ENCODE results near the gene EXOC4.

Gene EXOC4

DNA sequence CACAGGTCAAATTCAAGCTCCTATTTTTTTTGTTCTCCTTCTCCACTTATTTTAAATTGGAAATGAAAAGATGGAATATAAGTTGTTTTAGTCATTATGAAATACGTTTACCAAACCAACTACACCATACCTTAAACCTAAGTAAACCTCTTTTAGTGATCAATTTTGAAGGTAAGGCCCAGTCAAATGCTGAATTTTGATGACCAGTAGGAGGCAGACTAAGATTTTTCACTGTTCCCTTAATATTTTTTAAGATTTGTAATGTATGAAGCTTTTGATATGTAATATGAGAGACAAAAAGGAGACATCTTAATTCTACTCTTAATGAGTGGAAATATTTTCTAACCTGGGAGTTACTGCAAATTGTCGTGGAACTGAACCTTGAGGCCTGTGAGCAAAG, 311.6 kb downstream of the EXOC4 start:
- no peaks in the 10 kb centered on the region for H4K20me1 ChIP-seq (ENCODE audit: control insufficient read depth, insufficient read depth, low read depth, low read length)
- no peak overlapping the region for H3K4me2 ChIP-seq (ENCODE audit: low read length)
- H3K9me3 ChIP-seq (ENCODE audit: control insufficient read depth, insufficient read depth, low read length): no peaks in the 10 kb centered on the region
- H3K4me1 ChIP-seq (ENCODE audit: control insufficient read depth, low read length): no peaks in the 10 kb centered on the region
- H3K27me3 ChIP-seq (ENCODE audit: control insufficient read depth, low read length): no peaks in the 10 kb centered on the region
- no peak overlapping the region for H3K27ac ChIP-seq (ENCODE audit: low read depth, low read length)
- no peaks in the 10 kb centered on the region for H3K9me2 ChIP-seq (replicated peaks; ENCODE audit: control insufficient read depth, low read length)
- H3K36me3 ChIP-seq (ENCODE audit: control insufficient read depth, low read length): no peaks in the 10 kb centered on the region
- no peaks in the 10 kb centered on the region for H3F3A ChIP-seq (ENCODE audit: control insufficient read depth, insufficient read depth)
- H3K4me3 ChIP-seq (ENCODE audit: low read length): no peak overlapping the region
- TF ChIP-seq, protein P1, sequence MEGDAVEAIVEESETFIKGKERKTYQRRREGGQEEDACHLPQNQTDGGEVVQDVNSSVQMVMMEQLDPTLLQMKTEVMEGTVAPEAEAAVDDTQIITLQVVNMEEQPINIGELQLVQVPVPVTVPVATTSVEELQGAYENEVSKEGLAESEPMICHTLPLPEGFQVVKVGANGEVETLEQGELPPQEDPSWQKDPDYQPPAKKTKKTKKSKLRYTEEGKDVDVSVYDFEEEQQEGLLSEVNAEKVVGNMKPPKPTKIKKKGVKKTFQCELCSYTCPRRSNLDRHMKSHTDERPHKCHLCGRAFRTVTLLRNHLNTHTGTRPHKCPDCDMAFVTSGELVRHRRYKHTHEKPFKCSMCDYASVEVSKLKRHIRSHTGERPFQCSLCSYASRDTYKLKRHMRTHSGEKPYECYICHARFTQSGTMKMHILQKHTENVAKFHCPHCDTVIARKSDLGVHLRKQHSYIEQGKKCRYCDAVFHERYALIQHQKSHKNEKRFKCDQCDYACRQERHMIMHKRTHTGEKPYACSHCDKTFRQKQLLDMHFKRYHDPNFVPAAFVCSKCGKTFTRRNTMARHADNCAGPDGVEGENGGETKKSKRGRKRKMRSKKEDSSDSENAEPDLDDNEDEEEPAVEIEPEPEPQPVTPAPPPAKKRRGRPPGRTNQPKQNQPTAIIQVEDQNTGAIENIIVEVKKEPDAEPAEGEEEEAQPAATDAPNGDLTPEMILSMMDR (IDR thresholded peaks at IDR 0.05; ENCODE audit: low read depth, low read length, poor library complexity, severe bottlenecking): peak; percentile 34
- no peak for TF ChIP-seq EZH2phosphoT487 (IDR thresholded peaks at IDR 0.05; ENCODE audit: borderline replicate concordance, low read length)
- no peaks in the 10 kb centered on the region for H3K79me2 ChIP-seq (ENCODE audit: control insufficient read depth, low read length)

DNA sequence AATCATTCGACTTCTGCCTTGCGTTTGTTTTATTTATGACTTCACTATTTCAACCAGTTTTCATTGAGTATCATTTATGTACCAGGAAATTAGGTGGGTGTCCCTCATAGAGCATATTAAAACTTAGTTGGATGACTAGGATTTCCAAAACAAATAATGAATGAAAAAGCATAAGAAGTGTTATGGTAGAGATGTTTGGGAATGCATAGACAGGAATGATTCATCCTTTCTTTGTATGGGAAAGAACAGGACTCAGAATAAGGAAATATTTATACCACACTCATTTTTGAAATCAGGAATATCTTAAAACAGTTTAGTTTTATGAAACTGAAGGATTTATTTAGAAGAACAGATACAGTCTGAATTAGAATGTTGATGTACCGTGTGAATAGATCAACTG, 315.7 kb downstream of the EXOC4 start:
- H4K20me1 ChIP-seq (ENCODE audit: control insufficient read depth, insufficient read depth, low read depth, low read length): no peaks in the 10 kb centered on the region
- no peak overlapping the region for H3K4me3 ChIP-seq (ENCODE audit: low read length)
- no peaks in the 10 kb centered on the region for H3F3A ChIP-seq (ENCODE audit: control insufficient read depth, insufficient read depth)
- no peaks in the 10 kb centered on the region for H3K9me3 ChIP-seq (ENCODE audit: control insufficient read depth, insufficient read depth, low read length)
- H3K27me3 ChIP-seq (ENCODE audit: control insufficient read depth, low read length): no peaks in the 10 kb centered on the region
- no peaks in the 10 kb centered on the region for H3K36me3 ChIP-seq (ENCODE audit: control insufficient read depth, low read length)
- no peak overlapping the region for H3K4me2 ChIP-seq (ENCODE audit: low read length)
- H3K4me1 ChIP-seq (ENCODE audit: control insufficient read depth, low read length): no peaks in the 10 kb centered on the region
- TF ChIP-seq, protein P1 (IDR thresholded peaks at IDR 0.05; ENCODE audit: low read depth, low read length, poor library complexity, severe bottlenecking): no peak
- TF ChIP-seq EZH2phosphoT487 (IDR thresholded peaks at IDR 0.05; ENCODE audit: borderline replicate concordance, low read length): no peak
- no peaks in the 10 kb centered on the region for H3K9me2 ChIP-seq (replicated peaks; ENCODE audit: control insufficient read depth, low read length)
- no peaks in the 10 kb centered on the region for H3K79me2 ChIP-seq (ENCODE audit: control insufficient read depth, low read length)
- H3K27ac ChIP-seq (ENCODE audit: low read depth, low read length): no peak overlapping the region

DNA sequence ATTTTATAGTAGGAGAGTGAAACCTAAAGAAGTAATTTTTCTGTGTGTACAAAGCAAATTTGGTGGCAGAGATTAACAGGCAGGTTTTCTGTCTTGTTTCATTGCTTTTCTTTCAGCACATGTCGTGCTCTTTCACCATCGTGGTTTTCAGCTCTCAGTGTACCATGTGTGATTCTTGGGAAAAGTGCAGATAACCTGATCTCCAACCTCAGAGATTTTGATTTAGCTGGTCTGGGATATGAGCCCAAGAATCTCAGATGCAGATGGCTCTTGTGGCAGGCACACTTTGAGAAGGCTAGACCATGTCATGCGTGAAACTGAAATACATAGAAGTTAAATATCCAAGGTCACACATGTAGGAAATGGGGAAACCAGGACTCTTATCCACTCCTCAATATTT, 317.4 kb downstream of the EXOC4 start:
- Histone ChIP-seq H3K4me3 (ENCODE audit: low read length) (no peak overlapping the region), H3K4me1 (ENCODE audit: control insufficient read depth, low read length) (no peaks in the 10 kb centered on the region), H3F3A (ENCODE audit: control insufficient read depth, insufficient read depth) (no peaks in the 10 kb centered on the region), H3K9me2 (replicated peaks; ENCODE audit: control insufficient read depth, low read length) (no peaks in the 10 kb centered on the region), H3K9me3 (ENCODE audit: control insufficient read depth, insufficient read depth, low read length) (no peaks in the 10 kb centered on the region), H3K27me3 (ENCODE audit: control insufficient read depth, low read length) (no peaks in the 10 kb centered on the region), H3K27ac (ENCODE audit: low read depth, low read length) (no peak overlapping the region), H3K79me2 (ENCODE audit: control insufficient read depth, low read length) (no peaks in the 10 kb centered on the region), H4K20me1 (ENCODE audit: control insufficient read depth, insufficient read depth, low read depth, low read length) (no peaks in the 10 kb centered on the region), H3K36me3 (ENCODE audit: control insufficient read depth, low read length) (no peaks in the 10 kb centered on the region), H3K4me2 (ENCODE audit: low read length) (no peak overlapping the region)
- TF ChIP-seq, protein P1 (IDR thresholded peaks at IDR 0.05; ENCODE audit: low read depth, low read length, poor library complexity, severe bottlenecking): no peak
- no peak for TF ChIP-seq EZH2phosphoT487 (IDR thresholded peaks at IDR 0.05; ENCODE audit: borderline replicate concordance, low read length)

DNA sequence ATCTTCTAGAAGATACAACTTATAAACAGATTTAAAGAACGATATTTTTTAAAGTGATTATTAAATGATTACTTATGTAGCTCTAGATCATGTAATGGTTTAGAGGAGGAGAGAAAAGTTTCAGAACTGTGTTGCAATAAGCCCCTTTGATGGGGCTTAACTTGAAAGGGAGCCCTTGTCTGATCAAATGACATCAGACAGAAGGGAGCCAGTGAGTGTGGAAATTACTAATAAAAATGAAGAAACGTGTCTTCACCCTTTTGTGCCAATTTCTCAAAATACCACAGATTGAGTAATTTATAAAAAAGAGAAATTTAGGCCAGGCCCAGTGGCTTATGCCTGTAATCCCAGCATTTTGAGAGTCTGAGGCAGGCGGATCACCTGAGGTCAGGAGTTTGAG, 318.2 kb downstream of the EXOC4 start:
- no peaks in the 10 kb centered on the region for H3K79me2 ChIP-seq (ENCODE audit: control insufficient read depth, low read length)
- H3F3A ChIP-seq (ENCODE audit: control insufficient read depth, insufficient read depth): no peaks in the 10 kb centered on the region
- TF ChIP-seq, protein P1 (IDR thresholded peaks at IDR 0.05; ENCODE audit: low read depth, low read length, poor library complexity, severe bottlenecking): no peak
- no peak for TF ChIP-seq EZH2phosphoT487 (IDR thresholded peaks at IDR 0.05; ENCODE audit: borderline replicate concordance, low read length)
- H3K27ac ChIP-seq (ENCODE audit: low read depth, low read length): no peak overlapping the region
- no peak overlapping the region for H3K4me3 ChIP-seq (ENCODE audit: low read length)
- H3K27me3 ChIP-seq (ENCODE audit: control insufficient read depth, low read length): no peaks in the 10 kb centered on the region
- H3K36me3 ChIP-seq (ENCODE audit: control insufficient read depth, low read length): no peaks in the 10 kb centered on the region
- H3K9me2 ChIP-seq (replicated peaks; ENCODE audit: control insufficient read depth, low read length): no peaks in the 10 kb centered on the region
- H3K4me2 ChIP-seq (ENCODE audit: low read length): no peak overlapping the region
- no peaks in the 10 kb centered on the region for H3K4me1 ChIP-seq (ENCODE audit: control insufficient read depth, low read length)
- no peaks in the 10 kb centered on the region for H4K20me1 ChIP-seq (ENCODE audit: control insufficient read depth, insufficient read depth, low read depth, low read length)
- H3K9me3 ChIP-seq (ENCODE audit: control insufficient read depth, insufficient read depth, low read length): no peaks in the 10 kb centered on the region

Measured in DOHH2 (cell line).